Common myeloid progenitor, CD34-positive (primary cell): Measurements from ENCODE around the gene CDKN2B-AS1.

Source experiments
- CTCF ChIA-PET: fragments of 350-600 bp; sonication (Branson Sonifier 250); formaldehyde crosslinking; loops from one replicate; lab custom pipeline; 2021; ENCODE audit warnings: antibody characterized with exemption; lab: Charles Lee
- POLR2A ChIA-PET: fragments of 350-600 bp; sonication (Branson Sonifier 250); formaldehyde crosslinking; loops from one replicate; lab custom pipeline; 2021; ENCODE audit warnings: antibody characterized with exemption; lab: Charles Lee
- DNase-seq, 3 donors: peaks; one replicate each; pipeline versions ENCODE4 v3.0.0 to v3.0.0-alpha.2; 2013
- H3K27ac ChIP-seq, 2 experiments: 1 replicate in 1 of 2; 2 replicates in 1 of 2; pipeline ENCODE4 v1.7.0; 2013; ENCODE audit warnings: inconsistent platforms in 2 of 2, low read length in 2 of 2, mild to moderate bottlenecking in 2 of 2, low read depth in 1 of 2, moderate library complexity in 1 of 2; ENCODE audit not compliant: severe bottlenecking in 2 of 2, insufficient read depth in 1 of 2, poor library complexity in 1 of 2
- H3K27me3 ChIP-seq, 5 experiments: replicated peaks in 2 of 5; 1 replicate in 3 of 5; 2 replicates in 2 of 5; pipeline versions ENCODE4 v1.6.1 to v1.7.0; 2013; ENCODE audit warnings: low read length in 4 of 5, mild to moderate bottlenecking in 2 of 5, moderate library complexity in 2 of 5, inconsistent platforms in 1 of 5; ENCODE audit not compliant: insufficient read depth in 5 of 5, control insufficient read depth in 4 of 5
- H3K36me3 ChIP-seq, 4 experiments: 1 replicate in 2 of 4; 2 replicates in 2 of 4; pipeline versions ENCODE4 v1.6.1 to v1.7.0; 2013; ENCODE audit warnings: low read length in 3 of 4, control low read depth in 1 of 4, mild to moderate bottlenecking in 1 of 4; ENCODE audit not compliant: control insufficient read depth in 4 of 4, insufficient read depth in 4 of 4
- H3K4me1 ChIP-seq, 4 experiments: 1 replicate in 3 of 4; 2 replicates in 1 of 4; pipeline versions ENCODE4 v1.6.1 to v1.7.1; 2013; ENCODE audit warnings: low read length in 3 of 4, mild to moderate bottlenecking in 3 of 4, control low read depth in 1 of 4, inconsistent platforms in 1 of 4, moderate library complexity in 1 of 4; ENCODE audit not compliant: control insufficient read depth in 4 of 4, insufficient read depth in 4 of 4; ENCODE audit errors: control extremely low read depth in 1 of 4
- H3K4me3 ChIP-seq, 7 experiments: 1 replicate in 4 of 7; 2 replicates in 3 of 7; pipeline versions ENCODE4 v1.5.1 to v1.7.0; 2013; ENCODE audit warnings: mild to moderate bottlenecking in 7 of 7, low read length in 6 of 7, moderate library complexity in 6 of 7, inconsistent platforms in 2 of 7, low read depth in 2 of 7, control low read depth in 1 of 7; ENCODE audit not compliant: insufficient read depth in 4 of 7, control insufficient read depth in 1 of 7; ENCODE audit errors: extremely low read depth in 1 of 7
- H3K9me3 ChIP-seq, 5 experiments: 1 replicate in 4 of 5; 2 replicates in 1 of 5; pipeline versions ENCODE4 v1.6.1 to v1.7.1; 2013; ENCODE audit warnings: low read length in 4 of 5, mild to moderate bottlenecking in 2 of 5, inconsistent platforms in 1 of 5, low read depth in 1 of 5, moderate library complexity in 1 of 5; ENCODE audit not compliant: control insufficient read depth in 4 of 5, insufficient read depth in 2 of 5; ENCODE audit errors: control extremely low read depth in 1 of 5
- WGBS: methylation state at CpG from one replicate; pipeline ENCODE4 v1.1.5; 2013; ENCODE audit not compliant: insufficient coverage; 5-methylcytosine and 5-hydroxymethylcytosine counted together

CDKN2B-AS1 gene

GRCh38 chr9:22159586-22159985 is 165.0 kb downstream of the CDKN2B-AS1 start:
- Histone ChIP-seq H3K4me1 (peaks cover 0 to 26% (median 4%) of the 10 kb centered on the region in 4 experiments), H3K27me3 (peaks cover 0 to 6% (median 0%) of the 10 kb centered on the region in 5 experiments), H3K36me3 (no peaks in the 10 kb centered on the region), H3K4me3 (no peak overlapping the region), H3K9me3 (no peaks in the 10 kb centered on the region), H3K27ac (no peak overlapping the region)
- peak in 2 of 3 donors; percentile 20 to 24 for DNase-seq
- CTCF ChIA-PET, result interaction anchor here (1.0 kb wide), 1 partner anchor 12 kb away, joined by 3 read pairs; no protein-coding TSS in a partner anchor
- WGBS, result no CpG with 5 or more reads among the region's 1 CpG
- POLR2A ChIA-PET, result no interaction called here

GRCh38 chr9:22160221-22160620 is 165.6 kb downstream of the CDKN2B-AS1 start:
- H3K9me3 ChIP-seq, result no peaks in the 10 kb centered on the region
- no peak overlapping the region for H3K4me3 ChIP-seq
- ChIA-PET POLR2A (no interaction called here), CTCF (interaction anchor here (1.0 kb wide), 1 partner anchor 13 kb away, joined by 3 read pairs; no protein-coding TSS in a partner anchor)
- H3K27ac ChIP-seq, result no peak overlapping the region
- WGBS, result no CpG with 5 or more reads among the region's 1 CpG
- H3K27me3 ChIP-seq, result peaks cover 0 to 6% (median 3%) of the 10 kb centered on the region in 5 experiments
- no peaks in the 10 kb centered on the region for H3K36me3 ChIP-seq
- H3K4me1 ChIP-seq, result peaks cover 0 to 26% (median 4%) of the 10 kb centered on the region in 4 experiments
- DNase-seq, result no peak

DNA sequence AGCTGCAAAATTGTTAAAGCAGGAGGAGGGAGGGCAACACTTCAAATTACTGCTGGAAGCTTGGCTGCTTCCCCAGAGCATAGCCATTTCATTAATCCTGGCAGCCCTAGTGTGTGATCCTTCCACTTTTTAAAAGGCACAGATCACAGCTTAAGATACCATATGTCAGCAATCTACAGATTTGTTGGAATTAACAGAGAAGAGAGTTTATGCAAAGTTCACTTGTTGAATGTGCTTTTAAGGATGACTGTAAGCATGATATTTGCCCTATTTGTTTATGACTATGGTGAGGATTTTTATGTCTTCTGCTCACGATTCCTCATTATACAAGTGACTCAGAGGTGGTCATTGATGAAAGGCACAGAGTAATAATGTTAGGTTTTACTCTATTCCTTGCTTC is 170.6 kb downstream of the CDKN2B-AS1 start:
- peaks cover 0 to 28% (median 5%) of the 10 kb centered on the region in 4 experiments for H3K4me1 ChIP-seq
- DNase-seq, result no peak
- no peaks in the 10 kb centered on the region for H3K36me3 ChIP-seq
- H3K9me3 ChIP-seq, result no peaks in the 10 kb centered on the region
- ChIA-PET POLR2A (no interaction called here), CTCF (no interaction called here)
- WGBS, result 88% methylated on average over 1 of the region's 1 CpG
- H3K27me3 ChIP-seq, result peaks cover 0 to 3% (median 2%) of the 10 kb centered on the region in 5 experiments
- H3K4me3 ChIP-seq, result no peak overlapping the region
- no peak overlapping the region for H3K27ac ChIP-seq

GRCh38 chr9:22169243-22169642 is 174.7 kb downstream of the CDKN2B-AS1 start:
- no CpG with 5 or more reads among the region's 2 CpGs for WGBS
- H3K9me3 ChIP-seq, result no peaks in the 10 kb centered on the region
- no peaks in the 10 kb centered on the region for H3K36me3 ChIP-seq
- peaks cover 0 to 3% (median 0%) of the 10 kb centered on the region in 5 experiments for H3K27me3 ChIP-seq
- H3K4me3 ChIP-seq, result no peak overlapping the region
- POLR2A ChIA-PET, result no interaction called here
- CTCF ChIA-PET, result no interaction called here
- H3K27ac ChIP-seq, result no peak overlapping the region
- DNase-seq, result peak in 1 of 3 donors; percentile 21
- peaks cover 0 to 44% (median 14%) of the 10 kb centered on the region in 4 experiments for H3K4me1 ChIP-seq

DNA sequence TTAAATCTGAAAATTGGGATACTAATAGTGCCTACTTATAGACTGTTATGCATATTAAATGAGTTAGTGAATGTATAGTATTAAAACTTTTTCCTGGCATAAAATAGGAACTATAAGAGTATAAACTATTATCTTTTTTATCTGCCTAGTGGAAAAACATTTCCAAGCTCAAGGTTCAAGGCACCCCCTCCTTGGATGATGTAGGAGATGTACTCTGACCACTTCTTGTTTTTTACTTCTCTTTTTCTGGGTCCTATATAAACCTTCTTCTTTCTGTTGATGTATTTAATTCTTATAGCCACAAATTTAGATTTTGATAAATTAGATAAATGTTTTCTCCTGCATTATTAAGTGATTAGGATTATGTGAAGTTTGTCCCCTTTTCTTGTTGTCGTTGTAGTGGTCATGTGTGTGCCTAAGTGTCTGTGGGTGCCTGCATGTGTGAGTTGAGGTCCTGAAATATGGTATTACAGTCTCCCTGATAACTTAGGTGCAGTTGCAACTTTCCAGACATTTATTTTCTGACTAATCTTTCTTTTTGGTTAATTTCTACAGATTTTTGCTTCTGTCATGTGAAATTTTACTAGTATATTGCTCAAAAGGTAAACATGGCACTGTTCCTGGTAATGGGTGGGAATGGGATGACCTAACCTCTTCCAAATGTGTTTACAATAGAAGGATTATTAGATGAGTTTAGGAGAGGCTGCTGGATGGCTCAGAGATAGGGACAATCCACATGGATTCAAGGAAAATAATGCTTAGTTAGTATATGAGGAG is 175.3 kb downstream of the CDKN2B-AS1 start:
- H3K36me3 ChIP-seq, result no peaks in the 10 kb centered on the region
- H3K4me1 ChIP-seq, result peaks cover 0 to 44% (median 14%) of the 10 kb centered on the region in 4 experiments
- no peak overlapping the region for H3K4me3 ChIP-seq
- H3K9me3 ChIP-seq, result no peaks in the 10 kb centered on the region
- WGBS, result no CpG with 5 or more reads among the region's 1 CpG
- DNase-seq, result peak; percentile 36 to 82 (median 81)
- ChIA-PET CTCF (no interaction called here), POLR2A (no interaction called here)
- peaks cover 0 to 2% (median 0%) of the 10 kb centered on the region in 5 experiments for H3K27me3 ChIP-seq
- H3K27ac ChIP-seq, result no peak overlapping the region
